HG03432 (cell line): Measurements from ENCODE around the gene EVC2.
"Not testable (repeated sequence)": the region's sequence is repeated elsewhere in the genome, so short reads cannot be mapped to it uniquely, and the experiment has no call there.

ENCODE experiments used
- ATAC-seq: cut with Tn5 transposase; IDR thresholded peaks from one replicate; pipeline ENCODE4 v1.9.1; 2021; ENCODE audit warnings: mild to moderate bottlenecking, moderate library complexity; ENCODE audit not compliant: unreplicated experiment

EVC2 gene

GRCh38 chr4:5630762-5631161 lies 77.6 kb downstream of the EVC2 start:
- no peak for ATAC-seq

- no peak for ATAC-seq
These were observed 78.8 kb downstream of the EVC2 start for GRCh38 chr4:5629542-5629941.

- ATAC-seq: no peak
These were observed 81.4 kb downstream of the EVC2 start for GRCh38 chr4:5626913-5627312.

- no peak for ATAC-seq
These were observed 85.8 kb downstream of the EVC2 start for GRCh38 chr4:5622596-5622995.

GRCh38 chr4:5619913-5620625 lies 88.3 kb downstream of the EVC2 start:
- ATAC-seq: no peak

GRCh38 chr4:5618051-5618960 lies 90.1 kb downstream of the EVC2 start:
- no peak for ATAC-seq

GRCh38 chr4:5616331-5616950 lies 91.9 kb downstream of the EVC2 start:
- no peak for ATAC-seq

- ATAC-seq: no peak
These were observed 92.8 kb downstream of the EVC2 start for GRCh38 chr4:5615496-5616075.

GRCh38 chr4:5611750-5612149 lies 96.6 kb downstream of the EVC2 start:
- ATAC-seq: no peak

- ATAC-seq: no peak
These were observed 98.9 kb downstream of the EVC2 start for GRCh38 chr4:5609306-5610007.

- ATAC-seq: not testable (repeated sequence)
These were observed 114.5 kb downstream of the EVC2 start for GRCh38 chr4:5593828-5594227.

GRCh38 chr4:5592272-5592671 lies 116.1 kb downstream of the EVC2 start:
- ATAC-seq: no peak

GRCh38 chr4:5589495-5589894 lies 118.9 kb downstream of the EVC2 start:
- ATAC-seq: no peak

GRCh38 chr4:5588046-5588445 lies 120.3 kb downstream of the EVC2 start:
- no peak for ATAC-seq

GRCh38 chr4:5575941-5576340 lies 132.4 kb downstream of the EVC2 start:
- ATAC-seq: no peak

- ATAC-seq: no peak
These were observed 134.0 kb downstream of the EVC2 start for GRCh38 chr4:5574386-5574785.

- no peak for ATAC-seq
These were observed 134.4 kb downstream of the EVC2 start for GRCh38 chr4:5573965-5574364.

GRCh38 chr4:5572751-5573150 lies 135.6 kb downstream of the EVC2 start:
- no peak for ATAC-seq

GRCh38 chr4:5572114-5572513 lies 136.2 kb downstream of the EVC2 start:
- ATAC-seq: no peak

GRCh38 chr4:5571646-5572045 lies 136.7 kb downstream of the EVC2 start:
- no peak for ATAC-seq

- ATAC-seq: no peak
These were observed 138.9 kb downstream of the EVC2 start for GRCh38 chr4:5569451-5569850.
